Measurements from ENCODE around the gene SFTPB.

DNA sequence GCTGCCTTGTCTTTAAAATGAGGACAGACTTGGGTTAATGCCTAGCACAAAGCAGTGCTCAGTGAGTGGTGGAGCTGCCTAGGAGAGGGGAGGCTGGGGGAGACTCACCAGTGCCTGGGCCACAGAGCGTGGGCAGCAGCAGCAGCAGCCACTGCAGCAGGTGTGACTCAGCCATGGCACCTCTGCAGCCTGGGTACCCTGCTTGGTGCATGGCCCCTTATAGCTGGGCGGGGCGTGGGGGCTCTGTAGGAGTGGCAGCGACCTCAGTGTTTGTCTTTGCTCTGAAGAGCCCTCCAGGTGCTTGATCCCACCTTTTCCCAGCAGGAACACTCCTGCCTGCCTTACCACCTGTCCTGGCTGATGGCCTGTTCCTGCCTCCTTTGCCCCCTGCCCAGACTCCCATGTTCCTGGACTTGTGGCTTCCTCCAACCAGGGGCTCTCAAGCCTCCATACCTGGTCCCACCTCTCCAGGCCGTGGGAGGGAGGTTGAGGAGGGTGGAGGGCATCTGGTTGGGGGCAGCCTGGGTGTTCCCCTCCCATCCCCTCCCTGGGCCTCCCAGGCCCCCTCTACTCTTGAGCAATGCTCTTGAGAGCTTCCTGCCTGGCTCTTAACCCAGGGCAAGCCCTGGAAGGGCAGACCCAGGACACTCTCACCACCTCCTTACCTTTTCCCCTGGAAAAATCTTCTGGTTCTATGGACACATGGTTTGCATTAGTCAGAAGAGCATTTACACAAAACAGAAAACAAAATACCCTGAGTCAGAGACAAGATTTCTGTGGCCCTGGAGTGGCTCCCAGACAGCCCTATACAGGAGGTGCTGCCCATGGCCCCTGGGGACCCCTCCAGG lies at the start of gene SFTPB:
- TF ChIP-seq ZFP30 (CRISPR knock-in tag; IDR thresholded peaks at IDR 0.05) (no peak), BACH2 (CRISPR knock-in tag; IDR thresholded peaks at IDR 0.05; ENCODE audit: borderline replicate concordance) (no peak), ARNTL (CRISPR knock-in tag; IDR thresholded peaks at IDR 0.05; ENCODE audit: borderline replicate concordance, low read depth) (no peak), GLIS3 (CRISPR knock-in tag; IDR thresholded peaks at IDR 0.05) (no peak), OSR1 (CRISPR knock-in tag; IDR thresholded peaks at IDR 0.05) (no peak), ZC3H10 (CRISPR knock-in tag; IDR thresholded peaks at IDR 0.05) (no peak), ESRRG (CRISPR knock-in tag; IDR thresholded peaks at IDR 0.05) (no peak), ZNF565 (CRISPR knock-in tag; conservative IDR thresholded peaks at IDR 0.05; ENCODE audit: low read depth) (no peak), CSDC2 (CRISPR knock-in tag; IDR thresholded peaks at IDR 0.05) (no peak), PPARA (CRISPR knock-in tag; IDR thresholded peaks at IDR 0.05; ENCODE audit: borderline replicate concordance) (no peak), TCF4 (CRISPR knock-in tag; IDR thresholded peaks at IDR 0.05; ENCODE audit: borderline replicate concordance) (no peak), RARB (CRISPR knock-in tag; IDR thresholded peaks at IDR 0.05) (no peak), ZFP3 (CRISPR knock-in tag; IDR thresholded peaks at IDR 0.05) (no peak)
- TF ChIP-seq, protein P1, sequence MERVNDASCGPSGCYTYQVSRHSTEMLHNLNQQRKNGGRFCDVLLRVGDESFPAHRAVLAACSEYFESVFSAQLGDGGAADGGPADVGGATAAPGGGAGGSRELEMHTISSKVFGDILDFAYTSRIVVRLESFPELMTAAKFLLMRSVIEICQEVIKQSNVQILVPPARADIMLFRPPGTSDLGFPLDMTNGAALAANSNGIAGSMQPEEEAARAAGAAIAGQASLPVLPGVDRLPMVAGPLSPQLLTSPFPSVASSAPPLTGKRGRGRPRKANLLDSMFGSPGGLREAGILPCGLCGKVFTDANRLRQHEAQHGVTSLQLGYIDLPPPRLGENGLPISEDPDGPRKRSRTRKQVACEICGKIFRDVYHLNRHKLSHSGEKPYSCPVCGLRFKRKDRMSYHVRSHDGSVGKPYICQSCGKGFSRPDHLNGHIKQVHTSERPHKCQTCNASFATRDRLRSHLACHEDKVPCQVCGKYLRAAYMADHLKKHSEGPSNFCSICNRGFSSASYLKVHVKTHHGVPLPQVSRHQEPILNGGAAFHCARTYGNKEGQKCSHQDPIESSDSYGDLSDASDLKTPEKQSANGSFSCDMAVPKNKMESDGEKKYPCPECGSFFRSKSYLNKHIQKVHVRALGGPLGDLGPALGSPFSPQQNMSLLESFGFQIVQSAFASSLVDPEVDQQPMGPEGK (CRISPR knock-in tag; IDR thresholded peaks at IDR 0.05; ENCODE audit: borderline replicate concordance): no peak
